ENCODE measurements around the gene DNAJB14.

DNAJB14 gene

DNA sequence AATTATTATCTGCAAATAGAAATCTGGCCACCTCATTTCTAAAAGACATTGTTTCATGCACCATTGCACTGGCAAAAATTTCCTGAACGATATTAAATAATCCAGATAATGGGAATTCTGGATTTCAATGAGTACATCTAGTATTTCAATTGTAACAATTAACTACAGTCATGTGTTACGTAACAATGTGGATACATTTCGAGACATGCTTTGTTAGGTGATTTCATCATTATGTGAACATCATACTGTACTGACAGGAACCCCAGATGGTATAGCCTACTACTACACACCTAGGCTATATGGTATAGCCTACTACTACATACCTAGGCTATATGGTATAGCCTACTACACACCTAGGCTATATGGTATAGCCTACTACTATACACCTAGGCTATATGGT lies 67.0 kb downstream of the DNAJB14 start:
- no peaks in the 10 kb centered on the region for H3K27me3 ChIP-seq
- H3K4me1 ChIP-seq (ENCODE audit: control insufficient read depth in 1 of 2, insufficient read depth in 1 of 2, low read depth in 1 of 2, low read length in 1 of 2) = peaks cover 7 to 8% of the 10 kb centered on the region in 2 experiments
- no peak overlapping the region for H3K27ac ChIP-seq
- H3K36me3 ChIP-seq = peaks cover 81% of the 10 kb centered on the region
- H3K4me3 ChIP-seq (ENCODE audit: low read depth in 1 of 2, low read length in 1 of 2) = no peak overlapping the region
- no peak for TF ChIP-seq CTCF (IDR thresholded peaks at IDR 0.05)
- no peaks in the 10 kb centered on the region for H3K9me3 ChIP-seq

DNA sequence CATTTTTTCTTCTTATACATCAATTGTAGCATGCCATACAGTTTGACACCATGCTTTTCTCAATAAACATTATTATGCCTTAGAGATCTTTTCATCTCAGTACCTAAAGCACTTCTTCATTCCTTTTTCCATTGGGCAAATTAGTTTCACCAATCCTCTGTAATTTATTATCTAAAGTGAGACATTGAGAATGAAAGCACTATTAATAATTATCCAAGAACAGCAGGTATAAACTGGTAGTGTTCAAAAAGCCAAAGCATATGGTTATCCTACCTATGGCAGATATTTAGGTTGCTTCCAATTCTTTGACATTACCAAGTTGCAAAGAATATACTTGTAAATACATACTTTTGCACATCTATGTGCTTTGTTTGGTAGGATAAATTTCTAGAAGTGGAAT lies 67.8 kb downstream of the DNAJB14 start:
- H3K27ac ChIP-seq = no peak overlapping the region
- H3K36me3 ChIP-seq = peaks cover 83% of the 10 kb centered on the region
- H3K27me3 ChIP-seq = no peaks in the 10 kb centered on the region
- H3K9me3 ChIP-seq = no peaks in the 10 kb centered on the region
- TF ChIP-seq CTCF (IDR thresholded peaks at IDR 0.05) = no peak
- no peak overlapping the region for H3K4me3 ChIP-seq (ENCODE audit: low read depth in 1 of 2, low read length in 1 of 2)
- peaks cover 7 to 8% of the 10 kb centered on the region in 2 experiments for H3K4me1 ChIP-seq (ENCODE audit: control insufficient read depth in 1 of 2, insufficient read depth in 1 of 2, low read depth in 1 of 2, low read length in 1 of 2)

- Histone ChIP-seq H3K4me3 (ENCODE audit: low read depth in 1 of 2, low read length in 1 of 2) (no peak overlapping the region), H3K27ac (no peak overlapping the region), H3K4me1 (ENCODE audit: control insufficient read depth in 1 of 2, insufficient read depth in 1 of 2, low read depth in 1 of 2, low read length in 1 of 2) (peaks cover 7 to 8% of the 10 kb centered on the region in 2 experiments), H3K36me3 (peaks cover 82% of the 10 kb centered on the region), H3K9me3 (no peaks in the 10 kb centered on the region), H3K27me3 (no peaks in the 10 kb centered on the region)
- no peak for TF ChIP-seq CTCF (IDR thresholded peaks at IDR 0.05)
Measured at GRCh38 chr4:99876946-99877345, 69.5 kb downstream of the DNAJB14 start.

- peaks cover 74% of the 10 kb centered on the region for H3K36me3 ChIP-seq
- no peaks in the 10 kb centered on the region for H3K9me3 ChIP-seq
- no peak overlapping the region for H3K4me3 ChIP-seq (ENCODE audit: low read depth in 1 of 2, low read length in 1 of 2)
- TF ChIP-seq CTCF (IDR thresholded peaks at IDR 0.05) = no peak
- H3K4me1 ChIP-seq (ENCODE audit: control insufficient read depth in 1 of 2, insufficient read depth in 1 of 2, low read depth in 1 of 2, low read length in 1 of 2) = peaks cover 7 to 8% of the 10 kb centered on the region in 2 experiments
- H3K27me3 ChIP-seq = no peaks in the 10 kb centered on the region
- H3K27ac ChIP-seq = no peak overlapping the region
Measured at GRCh38 chr4:99875071-99875470, 71.3 kb downstream of the DNAJB14 start.

GRCh38 chr4:99872570-99872969 lies 73.8 kb downstream of the DNAJB14 start:
- Histone ChIP-seq H3K27ac (no peak overlapping the region), H3K27me3 (no peaks in the 10 kb centered on the region), H3K4me3 (ENCODE audit: low read depth in 1 of 2, low read length in 1 of 2) (no peak overlapping the region), H3K4me1 (ENCODE audit: control insufficient read depth in 1 of 2, insufficient read depth in 1 of 2, low read depth in 1 of 2, low read length in 1 of 2) (no peaks in the 10 kb centered on the region), H3K36me3 (peaks cover 74% of the 10 kb centered on the region), H3K9me3 (no peaks in the 10 kb centered on the region)
- no peak for TF ChIP-seq CTCF (IDR thresholded peaks at IDR 0.05)

DNA sequence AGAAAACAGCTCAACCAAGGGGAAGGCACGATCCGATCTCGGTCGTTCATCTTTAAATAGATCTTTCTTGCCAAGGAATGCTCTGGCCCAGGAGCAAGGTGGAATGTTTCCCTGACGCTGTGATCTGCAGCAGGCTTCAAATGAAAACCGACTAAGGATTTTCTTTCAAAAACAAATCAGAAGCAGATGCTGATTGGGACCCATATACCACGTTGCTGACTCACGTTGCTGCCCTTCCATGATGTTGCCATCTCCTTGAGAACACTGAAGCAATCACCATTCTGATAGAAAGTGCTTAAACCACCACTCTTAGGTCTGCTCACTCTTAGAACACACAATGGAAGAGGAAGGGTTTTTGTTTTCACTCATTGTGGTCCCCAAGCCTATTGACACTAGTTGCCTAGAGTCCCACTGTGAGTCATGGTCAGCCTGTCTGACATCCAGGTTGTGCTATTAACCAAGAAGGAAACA lies 78.3 kb downstream of the DNAJB14 start:
- Histone ChIP-seq H3K4me3 (ENCODE audit: low read depth in 1 of 2, low read length in 1 of 2) (no peak overlapping the region), H3K27me3 (no peaks in the 10 kb centered on the region), H3K4me1 (ENCODE audit: control insufficient read depth in 1 of 2, insufficient read depth in 1 of 2, low read depth in 1 of 2, low read length in 1 of 2) (no peaks in the 10 kb centered on the region), H3K9me3 (no peaks in the 10 kb centered on the region), H3K27ac (no peak overlapping the region), H3K36me3 (peaks cover 81% of the 10 kb centered on the region)
- no peak for TF ChIP-seq CTCF (IDR thresholded peaks at IDR 0.05)
